Measurements from ENCODE around the gene NR4A3. TPM values are rescaled to one million over a fixed set of nuclear protein-coding genes. Genes with fewer than 3 reads are reported as not detected.

NR4A3 gene
- total and polyA plus RNA-seq, 2 experiments from 2014 or later: 0.10 to 0.17 TPM

Other genes starting within 250 kb of the NR4A3 start
- gene STX17, start 84.8 kb downstream of the NR4A3 start, total RNA-seq (2014; rRNA removed; shearing (Covaris generic)): 16.3 and 24.2 TPM in 2 replicates
- 10.7 and 12.9 TPM in 2 replicates for gene STX17, start 84.8 kb downstream of the NR4A3 start, polyA plus RNA-seq (2016; fragmentation: Nextera tagmentation; extraction: Ambion mirVana)

All from GM23338 (cell line).